HCT116 (cell line): ENCODE results near the gene ACCSL.

Experiments used
- CBX3 ChIP-seq: IDR thresholded peaks from 2 replicates; pipeline ENCODE4 v1.6.1; 2012; ENCODE audit warnings: low read depth
- CTCF ChIP-seq, 3 experiments: fragments of 200-600 bp in 1 of 3; sonication (generic) in 1 of 3; IDR thresholded peaks in 2 of 3; conservative IDR thresholded peaks in 1 of 3; 2 replicates each; pipeline ENCODE4 v1.5.1; 2012 to 2017; ENCODE audit warnings: low read depth in 2 of 3, low read length in 2 of 3, antibody characterized with exemption in 1 of 3, borderline replicate concordance in 1 of 3, control low read depth in 1 of 3, mild to moderate bottlenecking in 1 of 3, mixed read lengths in 1 of 3, mixed run types in 1 of 3, moderate library complexity in 1 of 3; ENCODE audit not compliant: insufficient read depth in 1 of 3
- ELF1 ChIP-seq: IDR thresholded peaks from 2 replicates; pipeline ENCODE4 v1.6.1; 2012; ENCODE audit warnings: low read depth, borderline replicate concordance
- EZH2 ChIP-seq: fragments of 200-600 bp; sonication (generic); IDR thresholded peaks from 2 replicates; pipeline ENCODE4 v1.6.1; 2017; ENCODE audit warnings: antibody characterized with exemption, mixed run types
- MAX ChIP-seq: IDR thresholded peaks from 2 replicates; pipeline ENCODE4 v1.6.1; 2012
- POLR2A ChIP-seq: IDR thresholded peaks from 2 replicates; pipeline ENCODE4 v1.7.0; 2011; ENCODE audit warnings: borderline replicate concordance; ENCODE audit not compliant: insufficient read depth, insufficient read length; ENCODE audit errors: extremely low read depth
- POLR2AphosphoS5 ChIP-seq: IDR thresholded peaks from 2 replicates; pipeline ENCODE4 v1.6.1; 2011; ENCODE audit warnings: mild to moderate bottlenecking, low read depth, low read length, moderate library complexity
- SP1 ChIP-seq: IDR thresholded peaks from 2 replicates; pipeline ENCODE4 v1.6.1; 2012; ENCODE audit warnings: low read depth
- SRF ChIP-seq: IDR thresholded peaks from 2 replicates; pipeline ENCODE4 v1.6.1; 2012; ENCODE audit warnings: low read depth
- TF ChIP-seq, protein P1 (sequence below): IDR thresholded peaks from 2 replicates; pipeline ENCODE4 v1.6.1; 2012; ENCODE audit warnings: low read depth
- TF ChIP-seq, protein P2 (sequence below): IDR thresholded peaks from 2 replicates; pipeline ENCODE4 v1.6.1; 2012

DNA sequence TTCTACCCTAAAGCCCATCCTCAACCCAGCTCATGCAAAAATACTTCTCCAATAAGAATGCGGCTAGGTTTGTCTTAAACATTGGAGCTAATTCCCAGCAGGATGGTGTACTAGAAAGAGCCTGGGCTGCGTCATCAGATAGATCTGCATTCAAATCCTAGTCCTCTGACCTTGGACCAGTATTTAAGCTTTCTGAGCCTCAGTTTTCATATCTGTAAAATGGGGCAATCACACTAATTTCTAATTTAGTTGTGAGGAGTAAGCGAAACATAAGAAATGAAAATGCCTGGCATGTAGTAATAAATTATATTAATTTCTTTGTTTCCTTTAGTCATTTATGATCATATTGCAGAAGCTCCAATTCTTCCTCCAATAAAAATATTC, 32.2 kb upstream of the ACCSL start:
- TF ChIP-seq SP1 (no peak), EZH2 (no peak), ELF1 (no peak), POLR2AphosphoS5 (no peak), CTCF (IDR thresholded peaks at IDR 0.05 in 2 of 3, conservative IDR thresholded peaks at IDR 0.05 in 1 of 3; ENCODE audit: borderline replicate concordance in 1 of 3, insufficient read depth in 1 of 3, low read depth in 2 of 3, low read length in 2 of 3) (no peak), MAX (no peak), POLR2A (no peak), CBX3 (no peak), SRF (no peak)
- TF ChIP-seq, protein P1, sequence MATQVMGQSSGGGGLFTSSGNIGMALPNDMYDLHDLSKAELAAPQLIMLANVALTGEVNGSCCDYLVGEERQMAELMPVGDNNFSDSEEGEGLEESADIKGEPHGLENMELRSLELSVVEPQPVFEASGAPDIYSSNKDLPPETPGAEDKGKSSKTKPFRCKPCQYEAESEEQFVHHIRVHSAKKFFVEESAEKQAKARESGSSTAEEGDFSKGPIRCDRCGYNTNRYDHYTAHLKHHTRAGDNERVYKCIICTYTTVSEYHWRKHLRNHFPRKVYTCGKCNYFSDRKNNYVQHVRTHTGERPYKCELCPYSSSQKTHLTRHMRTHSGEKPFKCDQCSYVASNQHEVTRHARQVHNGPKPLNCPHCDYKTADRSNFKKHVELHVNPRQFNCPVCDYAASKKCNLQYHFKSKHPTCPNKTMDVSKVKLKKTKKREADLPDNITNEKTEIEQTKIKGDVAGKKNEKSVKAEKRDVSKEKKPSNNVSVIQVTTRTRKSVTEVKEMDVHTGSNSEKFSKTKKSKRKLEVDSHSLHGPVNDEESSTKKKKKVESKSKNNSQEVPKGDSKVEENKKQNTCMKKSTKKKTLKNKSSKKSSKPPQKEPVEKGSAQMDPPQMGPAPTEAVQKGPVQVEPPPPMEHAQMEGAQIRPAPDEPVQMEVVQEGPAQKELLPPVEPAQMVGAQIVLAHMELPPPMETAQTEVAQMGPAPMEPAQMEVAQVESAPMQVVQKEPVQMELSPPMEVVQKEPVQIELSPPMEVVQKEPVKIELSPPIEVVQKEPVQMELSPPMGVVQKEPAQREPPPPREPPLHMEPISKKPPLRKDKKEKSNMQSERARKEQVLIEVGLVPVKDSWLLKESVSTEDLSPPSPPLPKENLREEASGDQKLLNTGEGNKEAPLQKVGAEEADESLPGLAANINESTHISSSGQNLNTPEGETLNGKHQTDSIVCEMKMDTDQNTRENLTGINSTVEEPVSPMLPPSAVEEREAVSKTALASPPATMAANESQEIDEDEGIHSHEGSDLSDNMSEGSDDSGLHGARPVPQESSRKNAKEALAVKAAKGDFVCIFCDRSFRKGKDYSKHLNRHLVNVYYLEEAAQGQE, result no peak
- TF ChIP-seq, protein P2, sequence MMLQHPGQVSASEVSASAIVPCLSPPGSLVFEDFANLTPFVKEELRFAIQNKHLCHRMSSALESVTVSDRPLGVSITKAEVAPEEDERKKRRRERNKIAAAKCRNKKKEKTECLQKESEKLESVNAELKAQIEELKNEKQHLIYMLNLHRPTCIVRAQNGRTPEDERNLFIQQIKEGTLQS, result no peak
